ENCODE results near the gene SBNO1.

DNA sequence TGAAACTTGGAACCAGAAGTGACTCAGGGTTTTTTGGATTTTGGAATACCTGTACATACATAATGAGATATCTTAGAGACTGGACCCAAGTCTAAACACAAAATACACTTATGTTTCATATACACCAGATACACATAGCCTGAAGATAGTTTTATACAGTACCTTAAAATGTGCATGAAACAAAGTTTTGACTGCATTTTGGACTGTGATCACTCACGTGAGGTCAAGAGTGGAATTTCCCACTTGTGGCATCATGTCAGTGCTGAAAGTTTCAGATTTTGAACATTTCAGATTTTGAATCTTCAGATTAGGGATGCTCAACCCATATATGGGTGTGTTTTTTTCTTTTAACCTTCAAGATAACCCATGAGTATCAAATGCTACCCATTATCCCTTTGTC, 6.6 kb downstream of the SBNO1 start:
- TF ChIP-seq, protein P1, sequence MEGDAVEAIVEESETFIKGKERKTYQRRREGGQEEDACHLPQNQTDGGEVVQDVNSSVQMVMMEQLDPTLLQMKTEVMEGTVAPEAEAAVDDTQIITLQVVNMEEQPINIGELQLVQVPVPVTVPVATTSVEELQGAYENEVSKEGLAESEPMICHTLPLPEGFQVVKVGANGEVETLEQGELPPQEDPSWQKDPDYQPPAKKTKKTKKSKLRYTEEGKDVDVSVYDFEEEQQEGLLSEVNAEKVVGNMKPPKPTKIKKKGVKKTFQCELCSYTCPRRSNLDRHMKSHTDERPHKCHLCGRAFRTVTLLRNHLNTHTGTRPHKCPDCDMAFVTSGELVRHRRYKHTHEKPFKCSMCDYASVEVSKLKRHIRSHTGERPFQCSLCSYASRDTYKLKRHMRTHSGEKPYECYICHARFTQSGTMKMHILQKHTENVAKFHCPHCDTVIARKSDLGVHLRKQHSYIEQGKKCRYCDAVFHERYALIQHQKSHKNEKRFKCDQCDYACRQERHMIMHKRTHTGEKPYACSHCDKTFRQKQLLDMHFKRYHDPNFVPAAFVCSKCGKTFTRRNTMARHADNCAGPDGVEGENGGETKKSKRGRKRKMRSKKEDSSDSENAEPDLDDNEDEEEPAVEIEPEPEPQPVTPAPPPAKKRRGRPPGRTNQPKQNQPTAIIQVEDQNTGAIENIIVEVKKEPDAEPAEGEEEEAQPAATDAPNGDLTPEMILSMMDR (IDR thresholded peaks at IDR 0.05 in 2 of 3, conservative IDR thresholded peaks at IDR 0.05 in 1 of 3; ENCODE audit: borderline replicate concordance in 1 of 3, insufficient read depth in 1 of 3, low read depth in 2 of 3, low read length in 2 of 3) = no peak
- TF ChIP-seq POLR2A (IDR thresholded peaks at IDR 0.05; ENCODE audit: borderline replicate concordance, extremely low read depth, insufficient read depth, insufficient read length) (no peak), POLR2AphosphoS5 (IDR thresholded peaks at IDR 0.05; ENCODE audit: low read depth, low read length) (no peak), CEBPB (IDR thresholded peaks at IDR 0.05; ENCODE audit: low read depth) (no peak), EZH2 (IDR thresholded peaks at IDR 0.05) (no peak), SP1 (IDR thresholded peaks at IDR 0.05; ENCODE audit: low read depth) (no peak), RAD21 (IDR thresholded peaks at IDR 0.05; ENCODE audit: low read depth) (no peak), YY1 (IDR thresholded peaks at IDR 0.05; ENCODE audit: extremely low read depth, insufficient replicate concordance, low read depth, low read length) (no peak), SIN3A (IDR thresholded peaks at IDR 0.05; ENCODE audit: low read depth) (no peak)
- TF ChIP-seq, protein P2, sequence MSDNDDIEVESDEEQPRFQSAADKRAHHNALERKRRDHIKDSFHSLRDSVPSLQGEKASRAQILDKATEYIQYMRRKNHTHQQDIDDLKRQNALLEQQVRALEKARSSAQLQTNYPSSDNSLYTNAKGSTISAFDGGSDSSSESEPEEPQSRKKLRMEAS (IDR thresholded peaks at IDR 0.05) = no peak
- TF ChIP-seq, protein P3, sequence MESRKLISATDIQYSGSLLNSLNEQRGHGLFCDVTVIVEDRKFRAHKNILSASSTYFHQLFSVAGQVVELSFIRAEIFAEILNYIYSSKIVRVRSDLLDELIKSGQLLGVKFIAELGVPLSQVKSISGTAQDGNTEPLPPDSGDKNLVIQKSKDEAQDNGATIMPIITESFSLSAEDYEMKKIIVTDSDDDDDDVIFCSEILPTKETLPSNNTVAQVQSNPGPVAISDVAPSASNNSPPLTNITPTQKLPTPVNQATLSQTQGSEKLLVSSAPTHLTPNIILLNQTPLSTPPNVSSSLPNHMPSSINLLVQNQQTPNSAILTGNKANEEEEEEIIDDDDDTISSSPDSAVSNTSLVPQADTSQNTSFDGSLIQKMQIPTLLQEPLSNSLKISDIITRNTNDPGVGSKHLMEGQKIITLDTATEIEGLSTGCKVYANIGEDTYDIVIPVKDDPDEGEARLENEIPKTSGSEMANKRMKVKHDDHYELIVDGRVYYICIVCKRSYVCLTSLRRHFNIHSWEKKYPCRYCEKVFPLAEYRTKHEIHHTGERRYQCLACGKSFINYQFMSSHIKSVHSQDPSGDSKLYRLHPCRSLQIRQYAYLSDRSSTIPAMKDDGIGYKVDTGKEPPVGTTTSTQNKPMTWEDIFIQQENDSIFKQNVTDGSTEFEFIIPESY (IDR thresholded peaks at IDR 0.05; ENCODE audit: extremely low read depth, insufficient replicate concordance, low read length) = no peak

Data from HCT116 (cell line).